A673 (cell line): ENCODE measurements around the gene QKI. TPM values are rescaled to one million over a fixed set of nuclear protein-coding genes. Genes with fewer than 3 reads are reported as not detected.

Experiments
- BruUV-seq: library from RNA; stranded (reverse); fragments of 400-500 nt; replicated peaks from 2 replicates; lab custom pipeline; 2021; lab: Mats Ljungman, UMichigan
- CTCF ChIA-PET: fragments of 300-600 bp; sonication (Branson Sonifier 250); formaldehyde crosslinking; loops from one replicate; lab custom pipeline; 2022; ENCODE audit warnings: antibody characterized with exemption; lab: Charles Lee
- POLR2A ChIA-PET: fragments of 300-600 bp; sonication (Branson Sonifier 250); formaldehyde crosslinking; loops from one replicate; lab custom pipeline; 2022; ENCODE audit warnings: antibody characterized with exemption; ENCODE audit not compliant: low non-redundant PET; lab: Charles Lee
- DNase-seq: peaks from one replicate; pipeline ENCODE4 v3.0.0-alpha.2; 2015; ENCODE audit warnings: low spot score
- H3K27ac ChIP-seq: fragments of 200-600 bp; sonication (generic); 2 replicates; pipeline ENCODE4 v1.5.1; 2016; ENCODE audit warnings: mixed run types, low read depth, mild to moderate bottlenecking, mixed read lengths, antibody characterized with exemption, low read length; ENCODE audit not compliant: poor library complexity, severe bottlenecking
- H3K27me3 ChIP-seq: fragments of 200-600 bp; sonication (generic); replicated peaks from 2 replicates; pipeline ENCODE4 v1.6.1; 2017; ENCODE audit warnings: mixed run types, low read depth, mild to moderate bottlenecking, mixed read lengths, antibody characterized with exemption, low read length; ENCODE audit not compliant: insufficient read depth, poor library complexity
- H3K36me3 ChIP-seq: fragments of 200-600 bp; sonication (generic); 2 replicates; pipeline ENCODE4 v1.6.1; 2016; ENCODE audit warnings: mixed run types, mild to moderate bottlenecking, mixed read lengths, antibody characterized with exemption, low read length; ENCODE audit not compliant: insufficient read depth, poor library complexity, severe bottlenecking
- H3K4me1 ChIP-seq: fragments of 200-600 bp; sonication (generic); 2 replicates; pipeline ENCODE4 v1.6.1; 2017; ENCODE audit warnings: mixed run types, mild to moderate bottlenecking, mixed read lengths, antibody characterized with exemption, low read length; ENCODE audit not compliant: insufficient read depth, poor library complexity, severe bottlenecking
- H3K4me3 ChIP-seq: fragments of 200-600 bp; sonication (generic); 2 replicates; pipeline ENCODE4 v1.5.1; 2016; ENCODE audit warnings: low read depth, mixed run types, mild to moderate bottlenecking, mixed read lengths, low read length; ENCODE audit not compliant: poor library complexity, severe bottlenecking
- H3K9me3 ChIP-seq: fragments of 200-600 bp; sonication (generic); 2 replicates; pipeline ENCODE4 v1.6.1; 2016; ENCODE audit warnings: mixed run types, low read depth, mild to moderate bottlenecking, mixed read lengths, antibody characterized with exemption, low read length; ENCODE audit not compliant: poor library complexity, severe bottlenecking
- CTCF ChIP-seq: fragments of 300-800, 200-600 bp; sonication (generic); conservative IDR thresholded peaks from 2 replicates; pipeline ENCODE4 v1.5.1; 2017; ENCODE audit warnings: low read depth, mild to moderate bottlenecking, antibody characterized with exemption, low read length, moderate library complexity, mixed read lengths
- EZH2 ChIP-seq: fragments of 200-600 bp; sonication (generic); IDR thresholded peaks from 2 replicates; pipeline ENCODE4 v1.6.1; 2017; ENCODE audit warnings: borderline replicate concordance, low read depth, mild to moderate bottlenecking, mixed read lengths, antibody characterized with exemption, low read length; ENCODE audit not compliant: poor library complexity, severe bottlenecking
- intact Hi-C: fragments of 100-400 bp; cut with micrococcal nuclease; formaldehyde crosslinking; loops from one replicate; pipeline ENCODE4 v1.10.0; 2022; ENCODE audit not compliant: unreplicated experiment
- total RNA-seq: library from RNA; stranded (reverse); gene quantifications from 2 replicates; pipeline ENCODE4 v1.2.3, GENCODE V29; 2021

QKI gene
- total RNA-seq, 1 experiment from 2014 or later: 128 TPM

- Histone ChIP-seq H3K36me3 (peaks cover 5% of the 10 kb centered on the region), H3K9me3 (no peaks in the 10 kb centered on the region), H3K4me1 (peaks cover 5% of the 10 kb centered on the region), H3K4me3 (no peak overlapping the region), H3K27ac (no peak overlapping the region), H3K27me3 (no peaks in the 10 kb centered on the region)
- CTCF ChIA-PET: no interaction called here
- no peak for TF ChIP-seq EZH2
- TF ChIP-seq CTCF: no peak
- intact Hi-C loops: no loop called here
- TSS peak; percentile 3 for BruUV-seq
- POLR2A ChIA-PET: no interaction called here
- DNase-seq: peak; percentile 59
These were observed 122.3 kb downstream of the QKI start for GRCh38 chr6:163536770-163537169.

- Histone ChIP-seq H3K4me3 (no peak overlapping the region), H3K4me1 (peaks cover 5% of the 10 kb centered on the region), H3K36me3 (peaks cover 5% of the 10 kb centered on the region), H3K27ac (no peak overlapping the region), H3K9me3 (no peaks in the 10 kb centered on the region), H3K27me3 (no peaks in the 10 kb centered on the region)
- intact Hi-C loops: no loop called here
- DNase-seq: no peak
- ChIA-PET CTCF (no interaction called here), POLR2A (no interaction called here)
- TF ChIP-seq EZH2 (no peak), CTCF (no peak)
- BruUV-seq: no TSS peak
These were observed 123.8 kb downstream of the QKI start for GRCh38 chr6:163538331-163538730.

GRCh38 chr6:163539101-163539762 lies 124.7 kb downstream of the QKI start:
- TF ChIP-seq EZH2 (no peak), CTCF (no peak)
- no TSS peak for BruUV-seq
- ChIA-PET CTCF (no interaction called here), POLR2A (no interaction called here)
- H3K9me3 ChIP-seq: no peaks in the 10 kb centered on the region
- H3K36me3 ChIP-seq: peaks cover 5% of the 10 kb centered on the region
- no peak overlapping the region for H3K4me3 ChIP-seq
- no peak for DNase-seq
- intact Hi-C loops: no loop called here
- H3K4me1 ChIP-seq: peaks cover 5% of the 10 kb centered on the region
- H3K27me3 ChIP-seq: no peaks in the 10 kb centered on the region
- H3K27ac ChIP-seq: no peak overlapping the region
